ENCODE data around the gene YIPF5. TPM values are rescaled to one million over a fixed set of nuclear protein-coding genes. Genes with fewer than 3 reads are reported as not detected.

The YIPF5 gene
- total and polyA plus RNA-seq, 4 donors, result 10.6 to 51.9 (median 34.1) TPM

DNA sequence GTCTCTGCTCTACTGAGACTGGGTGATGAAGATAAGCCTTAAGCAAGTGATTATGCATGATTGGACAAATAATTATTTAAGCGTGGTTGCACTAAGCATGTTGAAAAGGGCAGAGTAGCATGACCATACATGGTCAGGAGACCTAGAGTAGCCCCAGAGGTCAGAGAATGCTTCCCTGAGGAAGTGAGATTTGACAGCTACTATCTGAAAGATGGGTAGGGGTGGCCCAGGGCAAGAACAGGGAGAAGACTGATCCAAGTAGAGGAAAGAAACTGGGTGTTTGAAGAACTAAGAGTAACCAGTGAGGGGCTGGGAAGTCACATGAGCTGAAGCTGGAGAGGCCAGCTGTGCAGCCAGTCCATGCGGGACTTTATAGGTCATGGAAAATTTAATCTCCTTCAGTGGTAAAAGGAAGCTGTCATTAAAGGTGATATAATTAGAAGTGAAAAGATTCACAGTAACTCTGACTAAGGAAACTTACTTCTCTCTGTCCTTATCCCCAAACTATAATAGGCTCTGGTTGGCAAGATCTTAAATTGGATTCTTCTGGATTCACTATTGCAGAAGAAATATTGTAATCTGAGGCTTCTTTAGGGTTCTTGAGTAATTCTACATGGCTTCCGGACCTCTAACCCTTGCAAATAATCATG, 35.2 kb downstream of the YIPF5 start:
- no peaks in the 10 kb centered on the region for H3K27me3 ChIP-seq (ENCODE audit: control insufficient read depth in 3 of 3, insufficient read depth in 3 of 3, low read length in 2 of 3)

DNA sequence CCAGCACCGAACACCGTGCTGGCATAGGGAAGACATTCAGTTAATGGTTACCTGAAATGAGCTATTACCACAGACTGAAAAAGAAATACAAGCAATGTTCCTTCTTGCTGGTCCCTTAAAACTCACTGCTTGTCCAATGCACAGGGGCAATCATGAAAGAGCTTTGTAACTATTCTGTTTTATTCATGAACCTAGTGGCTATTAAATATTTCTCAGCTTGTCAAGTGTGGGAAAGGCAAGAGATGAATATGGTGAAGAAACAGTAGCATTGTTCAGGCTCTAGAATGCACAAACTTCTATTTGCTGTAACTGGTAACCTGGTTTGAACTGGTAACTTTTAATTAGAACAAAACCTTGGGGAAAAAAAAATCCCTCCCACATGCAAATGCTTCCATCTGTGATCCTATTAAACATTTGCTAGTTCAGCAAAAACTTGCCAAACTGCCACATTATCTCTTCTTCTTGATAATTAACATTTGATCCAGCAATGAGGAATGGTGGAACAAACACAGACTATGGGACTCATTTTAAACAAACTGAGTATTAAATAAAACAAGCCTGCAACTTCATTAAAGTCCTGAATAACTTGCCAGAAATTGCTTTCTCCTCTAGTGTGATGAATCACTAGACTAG, 36.1 kb downstream of the YIPF5 start:
- WGBS, 2 donors, result 78 to 88% methylated on average over 2 of the region's 2 CpGs
- no peak overlapping the region for H3K4me3 ChIP-seq

More for the DNA sequence above, 35.2 kb downstream of the YIPF5 start:
- Histone ChIP-seq H3K27ac (ENCODE audit: low read depth in 1 of 2, low read length in 1 of 2) (peak overlapping the region in 1 of 2 donors; percentile 16), H3K4me3 (no peak overlapping the region), H3K4me1 (ENCODE audit: control insufficient read depth in 5 of 5, insufficient read depth in 5 of 5, low read length in 5 of 5) (peaks cover 0 to 5% (median 0%) of the 10 kb centered on the region in 5 donors), H3K36me3 (ENCODE audit: control insufficient read depth in 4 of 4, insufficient read depth in 4 of 4, low read length in 4 of 4) (no peaks in the 10 kb centered on the region), H3K9ac (ENCODE audit: insufficient read depth in 1 of 2, low read length in 2 of 2) (no peak overlapping the region), H3K9me3 (ENCODE audit: control insufficient read depth in 4 of 4, insufficient read depth in 3 of 4, low read length in 3 of 4) (peaks cover 0 to 2% (median 0%) of the 10 kb centered on the region in 4 donors)
- WGBS, 2 donors, result 72 to 77% methylated on average over 3 of the region's 3 CpGs
- TF ChIP-seq, protein P1, sequence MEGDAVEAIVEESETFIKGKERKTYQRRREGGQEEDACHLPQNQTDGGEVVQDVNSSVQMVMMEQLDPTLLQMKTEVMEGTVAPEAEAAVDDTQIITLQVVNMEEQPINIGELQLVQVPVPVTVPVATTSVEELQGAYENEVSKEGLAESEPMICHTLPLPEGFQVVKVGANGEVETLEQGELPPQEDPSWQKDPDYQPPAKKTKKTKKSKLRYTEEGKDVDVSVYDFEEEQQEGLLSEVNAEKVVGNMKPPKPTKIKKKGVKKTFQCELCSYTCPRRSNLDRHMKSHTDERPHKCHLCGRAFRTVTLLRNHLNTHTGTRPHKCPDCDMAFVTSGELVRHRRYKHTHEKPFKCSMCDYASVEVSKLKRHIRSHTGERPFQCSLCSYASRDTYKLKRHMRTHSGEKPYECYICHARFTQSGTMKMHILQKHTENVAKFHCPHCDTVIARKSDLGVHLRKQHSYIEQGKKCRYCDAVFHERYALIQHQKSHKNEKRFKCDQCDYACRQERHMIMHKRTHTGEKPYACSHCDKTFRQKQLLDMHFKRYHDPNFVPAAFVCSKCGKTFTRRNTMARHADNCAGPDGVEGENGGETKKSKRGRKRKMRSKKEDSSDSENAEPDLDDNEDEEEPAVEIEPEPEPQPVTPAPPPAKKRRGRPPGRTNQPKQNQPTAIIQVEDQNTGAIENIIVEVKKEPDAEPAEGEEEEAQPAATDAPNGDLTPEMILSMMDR (IDR thresholded peaks at IDR 0.05; ENCODE audit: control extremely low read depth, extremely low read depth), result no peak
- ATAC-seq (ENCODE audit: insufficient read depth, low FRiP score) (no peak), DNase-seq (no peak)

DNA sequence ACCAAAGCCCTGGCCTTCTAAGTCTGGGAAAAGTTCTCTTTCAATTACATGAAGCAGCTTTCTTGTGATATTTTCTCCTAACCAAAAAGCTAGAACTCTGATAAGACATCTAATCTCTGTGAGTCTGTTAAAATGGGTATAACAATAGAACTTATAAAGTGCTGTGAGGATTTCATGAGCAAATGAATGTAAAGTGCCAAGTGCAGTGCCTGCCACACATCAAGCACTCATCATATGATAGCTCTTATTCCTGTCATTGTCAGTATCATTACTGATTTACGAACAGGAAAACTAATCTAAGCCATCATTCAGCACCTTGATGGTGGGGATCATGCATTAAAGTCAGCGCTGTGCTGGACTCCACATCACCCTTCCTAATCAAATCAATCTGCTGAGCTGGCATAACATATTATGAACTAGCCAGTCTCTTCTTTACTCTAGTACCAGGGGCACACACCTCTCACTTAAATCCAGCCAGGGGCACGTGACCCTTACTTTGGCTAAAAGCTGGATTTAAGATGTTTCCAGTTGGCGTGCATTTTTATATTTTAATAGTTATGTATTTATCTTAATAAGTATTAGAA, 37.3 kb downstream of the YIPF5 start:
- 95 to 96% methylated on average over 4 of the region's 4 CpGs for WGBS, 2 donors

More for the DNA sequence above, 36.1 kb downstream of the YIPF5 start:
- peaks cover 0 to 2% (median 0%) of the 10 kb centered on the region in 4 donors for H3K9me3 ChIP-seq (ENCODE audit: control insufficient read depth in 4 of 4, insufficient read depth in 3 of 4, low read length in 3 of 4)
- H3K9ac ChIP-seq (ENCODE audit: insufficient read depth in 1 of 2, low read length in 2 of 2), result no peak overlapping the region
- no peak overlapping the region for H3K27ac ChIP-seq (ENCODE audit: low read depth in 1 of 2, low read length in 1 of 2)
- DNase-seq (no peak), ATAC-seq (ENCODE audit: insufficient read depth, low FRiP score) (no peak)
- TF ChIP-seq, protein P1 (IDR thresholded peaks at IDR 0.05; ENCODE audit: control extremely low read depth, extremely low read depth), result no peak
- H3K36me3 ChIP-seq (ENCODE audit: control insufficient read depth in 4 of 4, insufficient read depth in 4 of 4, low read length in 4 of 4), result no peaks in the 10 kb centered on the region
- H3K27me3 ChIP-seq (ENCODE audit: control insufficient read depth in 3 of 3, insufficient read depth in 3 of 3, low read length in 2 of 3), result no peaks in the 10 kb centered on the region
- H3K4me1 ChIP-seq (ENCODE audit: control insufficient read depth in 5 of 5, insufficient read depth in 5 of 5, low read length in 5 of 5), result peaks cover 0 to 4% (median 0%) of the 10 kb centered on the region in 5 donors

More for the DNA sequence above, 37.3 kb downstream of the YIPF5 start:
- Histone ChIP-seq H3K36me3 (ENCODE audit: control insufficient read depth in 4 of 4, insufficient read depth in 4 of 4, low read length in 4 of 4) (no peaks in the 10 kb centered on the region), H3K9ac (ENCODE audit: insufficient read depth in 1 of 2, low read length in 2 of 2) (no peak overlapping the region), H3K27ac (ENCODE audit: low read depth in 1 of 2, low read length in 1 of 2) (no peak overlapping the region), H3K27me3 (ENCODE audit: control insufficient read depth in 3 of 3, insufficient read depth in 3 of 3, low read length in 2 of 3) (no peaks in the 10 kb centered on the region), H3K4me3 (no peak overlapping the region), H3K9me3 (ENCODE audit: control insufficient read depth in 4 of 4, insufficient read depth in 3 of 4, low read length in 3 of 4) (peaks cover 0 to 2% (median 0%) of the 10 kb centered on the region in 4 donors), H3K4me1 (ENCODE audit: control insufficient read depth in 5 of 5, insufficient read depth in 5 of 5, low read length in 5 of 5) (peaks cover 0 to 4% (median 0%) of the 10 kb centered on the region in 5 donors)
- DNase-seq (no peak), ATAC-seq (ENCODE audit: insufficient read depth, low FRiP score) (no peak)
- TF ChIP-seq, protein P1 (IDR thresholded peaks at IDR 0.05; ENCODE audit: control extremely low read depth, extremely low read depth), result no peak
